IMR-90 (cell line): ENCODE measurements around the gene IVL. TPM values are rescaled to one million over a fixed set of nuclear protein-coding genes. Genes with fewer than 3 reads are reported as not detected.

Experiments used
- ATAC-seq: fragments of 200-7000 bp; cut with Tn5 transposase; 2 replicates; pipeline ENCODE4 v1.9.1; 2020; ENCODE audit warnings: low read depth, mild to moderate bottlenecking, moderate library complexity
- BruUV-seq: library from RNA; stranded (reverse); fragments of 400-500 nt; replicated peaks from 2 replicates; lab custom pipeline; 2021; lab: Mats Ljungman, UMichigan
- CTCF ChIA-PET: fragments of 300-600 bp; formaldehyde crosslinking; extraction: SDS; loops from one replicate; lab custom pipeline; 2021; ENCODE audit warnings: antibody characterized with exemption; lab: Yijun Ruan, JAX
- POLR2A ChIA-PET: fragments of 300-600 bp; sonication (Branson Sonifier 250); formaldehyde crosslinking; loops from one replicate; lab custom pipeline; 2022; ENCODE audit warnings: antibody characterized with exemption; ENCODE audit not compliant: unreplicated experiment; lab: Charles Lee
- DNase-seq: peaks from one replicate; pipeline ENCODE4 v3.0.0; 2013
- H2AFZ ChIP-seq: replicated peaks from 2 replicates; pipeline ENCODE3; 2013; ENCODE audit warnings: low read length, mild to moderate bottlenecking; ENCODE audit not compliant: poor library complexity
- H2AK5ac ChIP-seq: 2 replicates; pipeline ENCODE4 v1.6.1; 2013; ENCODE audit warnings: low read depth, low read length, inconsistent platforms
- H2AK9ac ChIP-seq: replicated peaks from 2 replicates; pipeline ENCODE3; 2013; ENCODE audit warnings: mild to moderate bottlenecking, low read depth, low read length, moderate library complexity; ENCODE audit not compliant: poor library complexity
- H2BK120ac ChIP-seq: 2 replicates; pipeline ENCODE4 v1.6.1; 2013; ENCODE audit warnings: low read depth, low read length, inconsistent platforms
- H2BK15ac ChIP-seq: 3 replicates; pipeline ENCODE4 v1.6.1; 2013; ENCODE audit warnings: low read depth, low read length, inconsistent platforms
- H2BK20ac ChIP-seq: 2 replicates; pipeline ENCODE4 v1.6.1; 2013; ENCODE audit warnings: low read depth, mild to moderate bottlenecking, inconsistent platforms, low read length, moderate library complexity
- H2BK5ac ChIP-seq: 2 replicates; pipeline ENCODE4 v1.6.1; 2013; ENCODE audit warnings: mild to moderate bottlenecking, low read depth, low read length, inconsistent platforms; ENCODE audit not compliant: poor library complexity, severe bottlenecking
- H3K14ac ChIP-seq: replicated peaks from 2 replicates; pipeline ENCODE4 v1.6.1; 2013; ENCODE audit warnings: low read depth, low read length, inconsistent platforms
- H3K18ac ChIP-seq: 2 replicates; pipeline ENCODE4 v1.6.1; 2013; ENCODE audit warnings: low read depth, low read length, control low read depth
- H3K23ac ChIP-seq: 2 replicates; pipeline ENCODE4 v1.6.1; 2013; ENCODE audit warnings: low read depth, low read length, inconsistent platforms
- H3K27ac ChIP-seq: 2 replicates; pipeline ENCODE4 v1.5.1; 2013; ENCODE audit warnings: mild to moderate bottlenecking, control low read depth, low read length; ENCODE audit not compliant: insufficient read depth
- H3K27me3 ChIP-seq: 2 replicates; pipeline ENCODE4 v1.6.1; 2013; ENCODE audit warnings: low read length; ENCODE audit not compliant: control insufficient read depth, insufficient read depth
- H3K36me3 ChIP-seq: 2 replicates; pipeline ENCODE4 v1.6.1; 2013; ENCODE audit warnings: low read length, mixed read lengths; ENCODE audit not compliant: control insufficient read depth, insufficient read depth
- H3K4ac ChIP-seq: 2 replicates; pipeline ENCODE4 v1.6.1; 2013; ENCODE audit warnings: low read depth, low read length, inconsistent platforms
- H3K4me1 ChIP-seq: 2 replicates; pipeline ENCODE4 v1.6.1; 2013; ENCODE audit warnings: low read length, mixed read lengths; ENCODE audit not compliant: control insufficient read depth, insufficient read depth
- H3K4me2 ChIP-seq: 2 replicates; pipeline ENCODE4 v1.6.1; 2013; ENCODE audit warnings: low read depth, mild to moderate bottlenecking, control low read depth, low read length, moderate library complexity
- H3K4me3 ChIP-seq: 2 replicates; pipeline ENCODE4 v1.5.1; 2013; ENCODE audit warnings: low read depth, mild to moderate bottlenecking, control low read depth, low read length, moderate library complexity; ENCODE audit not compliant: insufficient read depth
- H3K56ac ChIP-seq: 2 replicates; pipeline ENCODE4 v1.6.1; 2013; ENCODE audit warnings: low read length, inconsistent platforms; ENCODE audit not compliant: insufficient read depth; ENCODE audit errors: extremely low read depth
- H3K79me1 ChIP-seq, 2 experiments: 2 replicates each; pipeline ENCODE4 v1.6.1; 2013; ENCODE audit warnings: low read length in 2 of 2, inconsistent platforms in 1 of 2, low read depth in 1 of 2
- H3K9ac ChIP-seq: 2 replicates; pipeline ENCODE4 v1.6.1; 2013; ENCODE audit warnings: low read depth, low read length, control low read depth
- H3K9me1 ChIP-seq: 2 replicates; pipeline ENCODE4 v1.6.1; 2013; ENCODE audit warnings: low read length, inconsistent platforms; ENCODE audit not compliant: insufficient read depth
- H3K9me3 ChIP-seq: 2 replicates; pipeline ENCODE4 v1.6.1; 2013; ENCODE audit warnings: low read length; ENCODE audit not compliant: control insufficient read depth, insufficient read depth
- H4K20me1 ChIP-seq: 2 replicates; pipeline ENCODE4 v1.6.1; 2013; ENCODE audit warnings: low read length, inconsistent platforms; ENCODE audit not compliant: insufficient read depth
- H4K5ac ChIP-seq: 2 replicates; pipeline ENCODE4 v1.6.1; 2013; ENCODE audit warnings: mild to moderate bottlenecking, low read depth, low read length, control low read depth
- H4K8ac ChIP-seq, 2 experiments: 2 replicates each; pipeline ENCODE4 v1.6.1; 2013; ENCODE audit warnings: low read depth in 2 of 2, low read length in 2 of 2, control low read depth in 1 of 2, inconsistent platforms in 1 of 2
- H4K91ac ChIP-seq: 2 replicates; pipeline ENCODE4 v1.6.1; 2013; ENCODE audit warnings: low read depth, low read length, inconsistent platforms; ENCODE audit not compliant: insufficient read depth
- BHLHE40 ChIP-seq: fragments of 150-350 bp; IDR thresholded peaks from 2 replicates; pipeline ENCODE4 v1.6.1; 2016; ENCODE audit warnings: mild to moderate bottlenecking, low read depth, low read length
- CEBPB ChIP-seq: IDR thresholded peaks from 2 replicates; pipeline ENCODE4 v1.6.1; 2012; ENCODE audit warnings: low read depth, low read length, improper control_type of control experiment
- CHD1 ChIP-seq: IDR thresholded peaks from 2 replicates; pipeline ENCODE4 v1.6.1; 2012; ENCODE audit warnings: low read depth, low read length, improper control_type of control experiment
- CTCF ChIP-seq: conservative IDR thresholded peaks from 2 replicates; pipeline ENCODE4 v1.5.1; 2012; ENCODE audit warnings: mild to moderate bottlenecking, low read depth, low read length, improper control_type of control experiment
- FOS ChIP-seq: fragments of 150-350 bp; IDR thresholded peaks from 2 replicates; pipeline ENCODE4 v1.6.1; 2016; ENCODE audit warnings: low read depth, low read length
- MAFK ChIP-seq: IDR thresholded peaks from 2 replicates; pipeline ENCODE4 v1.6.1; 2012; ENCODE audit warnings: low read depth, low read length, improper control_type of control experiment
- MAZ ChIP-seq: IDR thresholded peaks from 2 replicates; pipeline ENCODE4 v1.6.1; 2012; ENCODE audit warnings: low read depth, mild to moderate bottlenecking, low read length, improper control_type of control experiment, moderate library complexity, borderline replicate concordance
- MXI1 ChIP-seq: IDR thresholded peaks from 2 replicates; pipeline ENCODE4 v1.6.1; 2012; ENCODE audit warnings: low read depth, mild to moderate bottlenecking, low read length, moderate library complexity, borderline replicate concordance
- NFE2L2 ChIP-seq: fragments of 150-350 bp; IDR thresholded peaks from 2 replicates; pipeline ENCODE4 v1.6.1; 2016; ENCODE audit warnings: low read depth, mild to moderate bottlenecking, low read length
- POLR2A ChIP-seq: IDR thresholded peaks from 2 replicates; pipeline ENCODE4 v1.6.1; 2012; ENCODE audit warnings: mild to moderate bottlenecking, low read depth, low read length
- RAD21 ChIP-seq: IDR thresholded peaks from 2 replicates; pipeline ENCODE4 v1.6.1; 2012; ENCODE audit warnings: low read length, improper control_type of control experiment
- RCOR1 ChIP-seq: IDR thresholded peaks from 2 replicates; pipeline ENCODE4 v1.6.1; 2012; ENCODE audit warnings: mild to moderate bottlenecking, low read length, improper control_type of control experiment; ENCODE audit not compliant: insufficient replicate concordance
- RFX5 ChIP-seq: IDR thresholded peaks from 2 replicates; pipeline ENCODE4 v1.8.0; 2012; ENCODE audit warnings: low read depth, mild to moderate bottlenecking, low read length, moderate library complexity
- SMC3 ChIP-seq: fragments of 150-350 bp; IDR thresholded peaks from 2 replicates; pipeline ENCODE4 v1.6.1; 2016; ENCODE audit warnings: low read depth, mild to moderate bottlenecking, antibody characterized with exemption, low read length, moderate library complexity
- USF2 ChIP-seq: fragments of 150-350 bp; IDR thresholded peaks from 2 replicates; pipeline ENCODE4 v1.6.1; 2017; ENCODE audit warnings: mild to moderate bottlenecking, antibody characterized with exemption, low read length, low read depth
- WGBS, 2 experiments: methylation state at CpG; one replicate each; pipeline versions ENCODE4 v1.1.5 to v1.1.7; 2013; ENCODE audit warnings: missing lambda C conversion rate in 2 of 2; ENCODE audit not compliant: insufficient read length in 1 of 2; ENCODE audit errors: extremely low coverage in 2 of 2; 5-methylcytosine and 5-hydroxymethylcytosine counted together
- dilution Hi-C: fragments of 300-500 bp; cut with HindIII; formaldehyde crosslinking; loops from one replicate; pipeline ENCODE4 v1.14.3; 2018; ENCODE audit warnings: low sequenced_read_pairs; ENCODE audit not compliant: unreplicated experiment
- in situ Hi-C: fragments of 300-500 bp; cut with MboI; formaldehyde crosslinking; loops from 3 replicates; pipeline ENCODE4 v1.14.3; 2019; ENCODE audit warnings: low sequenced_read_pairs, inconsistent platforms, mixed read lengths
- intact Hi-C: fragments of 100-400 bp; cut with micrococcal nuclease; formaldehyde crosslinking; loops from 2 replicates; pipeline ENCODE4 v1.10.0; 2022
- polyA plus RNA-seq, 3 experiments: library from polyadenylated mRNA; depleted of rRNA; stranded (reverse); fragments of >200 nt; gene quantifications; 2 replicates each; pipeline ENCODE4 v1.2.3, GENCODE V29; 2012; ENCODE audit warnings: low replicate concordance in 1 of 3
- total RNA-seq: library from RNA; depleted of rRNA; stranded (reverse); fragments of >200 nt; gene quantifications from 2 replicates; pipeline ENCODE4 v1.2.3, GENCODE V29; 2012
- TF ChIP-seq, protein P1 (sequence below): fragments of 150-350 bp; IDR thresholded peaks from 2 replicates; pipeline ENCODE4 v1.6.1; 2016; ENCODE audit warnings: low read depth, mild to moderate bottlenecking, low read length, moderate library complexity, borderline replicate concordance

Gene IVL
- total and polyA plus RNA-seq, 2 of the 4 experiments (the other 2 are of a cell fraction), result not detected

- Histone ChIP-seq H2AFZ (no peak overlapping the region), H2AK9ac (no peak overlapping the region), H4K8ac (no peak overlapping the region), H4K91ac (no peak overlapping the region), H3K4me1 (no peaks in the 10 kb centered on the region), H3K9me3 (no peaks in the 10 kb centered on the region), H3K4me2 (no peak overlapping the region), H2BK120ac (no peak overlapping the region), H3K56ac (no peak overlapping the region), H2BK5ac (no peak overlapping the region), H4K20me1 (no peaks in the 10 kb centered on the region), H3K18ac (no peak overlapping the region), H3K27me3 (no peaks in the 10 kb centered on the region), H2BK15ac (no peak overlapping the region), H3K23ac (no peak overlapping the region), H3K14ac (no peak overlapping the region), H3K9me1 (no peaks in the 10 kb centered on the region), H4K5ac (no peak overlapping the region), H3K4ac (no peak overlapping the region), H3K79me1 (no peaks in the 10 kb centered on the region), H2AK5ac (no peak overlapping the region), H3K9ac (no peak overlapping the region), H2BK20ac (no peak overlapping the region), H3K36me3 (no peaks in the 10 kb centered on the region), H3K4me3 (no peak overlapping the region), H3K27ac (no peak overlapping the region)
- ChIA-PET CTCF (no interaction called here), POLR2A (no interaction called here)
- DNase-seq (no peak), ATAC-seq (no peak)
- WGBS, 2 experiments, result 50% methylated on average over 1 of the region's 1 CpG; no CpG with 5 or more reads in 1 of the 2 experiments
- no TSS peak for BruUV-seq
- in situ Hi-C loops (no loop called here), intact Hi-C loops (no loop called here), dilution Hi-C loops (no loop called here)
- TF ChIP-seq CEBPB (no peak), NFE2L2 (no peak), USF2 (no peak), RAD21 (no peak), MAFK (no peak), MAZ (no peak), BHLHE40 (no peak), CTCF (no peak), SMC3 (no peak), CHD1 (no peak), POLR2A (no peak), RFX5 (no peak), FOS (no peak), RCOR1 (no peak), MXI1 (no peak)
- TF ChIP-seq, protein P1, sequence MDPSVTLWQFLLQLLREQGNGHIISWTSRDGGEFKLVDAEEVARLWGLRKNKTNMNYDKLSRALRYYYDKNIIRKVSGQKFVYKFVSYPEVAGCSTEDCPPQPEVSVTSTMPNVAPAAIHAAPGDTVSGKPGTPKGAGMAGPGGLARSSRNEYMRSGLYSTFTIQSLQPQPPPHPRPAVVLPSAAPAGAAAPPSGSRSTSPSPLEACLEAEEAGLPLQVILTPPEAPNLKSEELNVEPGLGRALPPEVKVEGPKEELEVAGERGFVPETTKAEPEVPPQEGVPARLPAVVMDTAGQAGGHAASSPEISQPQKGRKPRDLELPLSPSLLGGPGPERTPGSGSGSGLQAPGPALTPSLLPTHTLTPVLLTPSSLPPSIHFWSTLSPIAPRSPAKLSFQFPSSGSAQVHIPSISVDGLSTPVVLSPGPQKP, result no peak
These were observed 31.5 kb upstream of the IVL start for GRCh38 chr1:152876827-152877226.
